ENCODE measurements around the gene CTRB1.

DNA sequence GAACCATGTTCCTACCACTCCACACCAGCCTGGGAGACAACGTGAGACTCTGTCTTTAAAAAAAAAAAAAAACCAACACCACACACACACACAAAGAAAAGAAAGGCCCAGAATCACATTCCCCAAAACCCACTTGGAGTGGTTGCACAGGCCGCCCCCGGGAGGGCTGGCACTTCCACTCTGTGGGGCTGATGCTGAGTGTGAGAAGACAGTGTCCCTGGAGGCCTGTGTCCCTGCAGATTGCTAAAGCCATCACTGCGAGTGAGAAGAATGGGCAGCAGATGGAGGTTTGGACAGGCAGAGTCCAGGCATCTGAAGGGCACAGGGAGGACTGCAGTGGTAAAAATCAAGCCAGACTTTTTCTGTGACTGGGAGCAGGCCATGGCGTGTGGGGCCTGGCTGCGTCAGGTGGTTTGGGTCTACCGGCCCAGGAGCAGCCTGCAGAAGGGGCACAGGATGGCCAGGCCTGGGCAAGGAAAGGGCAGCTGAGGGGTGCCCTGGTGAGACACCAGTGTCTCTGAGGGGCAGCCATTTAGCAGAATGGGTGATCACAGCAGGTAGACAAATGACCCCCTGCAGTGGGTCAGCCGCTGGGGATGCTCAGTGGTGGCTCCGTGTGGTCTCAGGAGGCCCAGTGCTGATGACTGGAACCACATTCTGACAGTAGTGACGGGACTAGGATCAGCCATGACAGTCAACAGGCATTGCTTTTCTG lies 24.9 kb upstream of the CTRB1 start:
- TF ChIP-seq, protein P1, sequence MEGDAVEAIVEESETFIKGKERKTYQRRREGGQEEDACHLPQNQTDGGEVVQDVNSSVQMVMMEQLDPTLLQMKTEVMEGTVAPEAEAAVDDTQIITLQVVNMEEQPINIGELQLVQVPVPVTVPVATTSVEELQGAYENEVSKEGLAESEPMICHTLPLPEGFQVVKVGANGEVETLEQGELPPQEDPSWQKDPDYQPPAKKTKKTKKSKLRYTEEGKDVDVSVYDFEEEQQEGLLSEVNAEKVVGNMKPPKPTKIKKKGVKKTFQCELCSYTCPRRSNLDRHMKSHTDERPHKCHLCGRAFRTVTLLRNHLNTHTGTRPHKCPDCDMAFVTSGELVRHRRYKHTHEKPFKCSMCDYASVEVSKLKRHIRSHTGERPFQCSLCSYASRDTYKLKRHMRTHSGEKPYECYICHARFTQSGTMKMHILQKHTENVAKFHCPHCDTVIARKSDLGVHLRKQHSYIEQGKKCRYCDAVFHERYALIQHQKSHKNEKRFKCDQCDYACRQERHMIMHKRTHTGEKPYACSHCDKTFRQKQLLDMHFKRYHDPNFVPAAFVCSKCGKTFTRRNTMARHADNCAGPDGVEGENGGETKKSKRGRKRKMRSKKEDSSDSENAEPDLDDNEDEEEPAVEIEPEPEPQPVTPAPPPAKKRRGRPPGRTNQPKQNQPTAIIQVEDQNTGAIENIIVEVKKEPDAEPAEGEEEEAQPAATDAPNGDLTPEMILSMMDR (IDR thresholded peaks at IDR 0.05) = no peak
- TF ChIP-seq POLR2A (IDR thresholded peaks at IDR 0.05) = no peak
